Iris pigment epithelial cell (primary cell): ENCODE measurements around the gene TGFB1I1.
A peak's percentile ranks its signal among the peaks of the same experiment; 100 is the strongest.
"Not testable (repeated sequence)": the region's sequence is repeated elsewhere in the genome, so short reads cannot be mapped to it uniquely, and the experiment has no call there.

Experiments used
- DNase-seq: peaks from one replicate; pipeline ENCODE4 v3.0.0-alpha.2; 2011; ENCODE audit warnings: low read depth

Gene TGFB1I1

DNA sequence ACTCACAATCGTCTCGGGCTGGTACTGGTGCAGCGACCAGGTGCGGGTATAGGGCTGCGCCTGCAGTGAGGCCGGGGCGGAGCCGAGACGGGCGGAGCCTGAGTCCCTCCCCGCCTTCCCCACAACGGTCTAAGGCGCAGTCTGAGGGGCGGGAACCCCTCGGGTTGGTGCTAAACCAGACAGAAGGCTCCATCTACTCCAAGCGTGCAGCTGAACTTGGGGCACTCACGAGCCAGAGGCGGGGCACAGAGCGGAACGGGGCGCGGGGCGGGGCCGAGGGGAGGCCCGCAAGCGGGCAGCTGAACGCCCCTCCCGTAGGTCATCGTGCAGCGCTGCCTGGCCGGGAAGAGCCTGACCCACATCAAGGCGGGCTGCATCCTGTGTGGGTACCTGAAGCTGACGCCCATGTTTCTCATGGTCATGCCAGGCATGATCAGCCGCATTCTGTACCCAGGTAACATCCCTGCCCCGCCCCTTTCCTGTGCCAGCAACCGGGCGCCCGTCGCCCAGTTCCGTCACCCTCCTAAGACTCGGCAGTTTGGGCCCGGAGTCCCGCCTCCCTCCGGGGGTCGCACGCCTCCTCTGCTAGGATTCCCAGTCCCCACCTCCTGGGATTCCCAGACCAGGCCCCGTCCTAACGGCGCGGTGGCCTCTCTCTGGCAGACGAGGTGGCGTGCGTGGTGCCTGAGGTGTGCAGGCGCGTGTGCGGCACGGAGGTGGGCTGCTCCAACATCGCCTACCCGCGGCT, 15.9 kb downstream of the TGFB1I1 start:
- peak; percentile 25 for DNase-seq

DNA sequence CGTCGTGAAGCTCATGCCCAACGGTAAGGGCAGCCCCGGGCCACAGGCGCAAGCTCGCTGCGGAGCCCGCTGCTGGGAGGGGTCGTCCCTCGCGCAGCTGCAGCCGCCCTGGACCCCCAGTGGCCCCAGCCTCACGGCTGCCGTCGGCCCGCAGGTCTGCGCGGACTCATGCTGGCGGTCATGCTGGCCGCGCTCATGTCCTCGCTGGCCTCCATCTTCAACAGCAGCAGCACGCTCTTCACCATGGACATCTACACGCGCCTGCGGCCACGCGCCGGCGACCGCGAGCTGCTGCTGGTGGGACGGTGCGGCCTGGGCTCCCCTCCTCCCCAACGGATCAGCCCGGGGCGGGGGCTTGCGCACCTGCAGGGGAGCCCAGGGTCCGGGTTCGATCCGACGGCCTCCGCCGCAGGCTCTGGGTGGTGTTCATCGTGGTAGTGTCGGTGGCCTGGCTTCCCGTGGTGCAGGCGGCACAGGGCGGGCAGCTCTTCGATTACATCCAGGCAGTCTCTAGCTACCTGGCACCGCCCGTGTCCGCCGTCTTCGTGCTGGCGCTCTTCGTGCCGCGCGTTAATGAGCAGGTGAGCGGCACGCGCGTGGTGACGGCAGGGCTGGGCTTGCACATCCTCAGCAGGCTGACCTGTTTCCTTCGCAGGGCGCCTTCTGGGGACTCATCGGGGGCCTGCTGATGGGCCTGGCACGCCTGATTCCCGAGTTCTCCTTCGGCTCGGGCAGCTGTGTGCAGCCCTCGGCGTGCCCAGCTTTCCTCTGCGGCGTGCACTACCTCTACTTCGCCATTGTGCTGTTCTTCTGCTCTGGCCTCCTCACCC, 16.7 kb downstream of the TGFB1I1 start:
- peak; percentile 27 for DNase-seq

DNA sequence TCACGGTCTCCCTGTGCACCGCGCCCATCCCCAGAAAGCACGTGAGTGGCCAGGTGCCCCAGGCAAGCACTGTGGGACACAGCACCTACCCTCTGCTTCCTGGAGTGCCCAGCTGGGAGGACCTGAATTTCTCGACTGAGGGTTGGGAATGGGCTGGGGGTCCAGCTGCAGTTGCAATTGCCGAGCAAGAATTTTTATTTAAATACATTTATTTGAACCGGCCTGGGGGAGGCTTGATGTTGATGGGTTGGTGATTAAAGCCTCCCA, 17.3 kb downstream of the TGFB1I1 start:
- no peak for DNase-seq

DNA sequence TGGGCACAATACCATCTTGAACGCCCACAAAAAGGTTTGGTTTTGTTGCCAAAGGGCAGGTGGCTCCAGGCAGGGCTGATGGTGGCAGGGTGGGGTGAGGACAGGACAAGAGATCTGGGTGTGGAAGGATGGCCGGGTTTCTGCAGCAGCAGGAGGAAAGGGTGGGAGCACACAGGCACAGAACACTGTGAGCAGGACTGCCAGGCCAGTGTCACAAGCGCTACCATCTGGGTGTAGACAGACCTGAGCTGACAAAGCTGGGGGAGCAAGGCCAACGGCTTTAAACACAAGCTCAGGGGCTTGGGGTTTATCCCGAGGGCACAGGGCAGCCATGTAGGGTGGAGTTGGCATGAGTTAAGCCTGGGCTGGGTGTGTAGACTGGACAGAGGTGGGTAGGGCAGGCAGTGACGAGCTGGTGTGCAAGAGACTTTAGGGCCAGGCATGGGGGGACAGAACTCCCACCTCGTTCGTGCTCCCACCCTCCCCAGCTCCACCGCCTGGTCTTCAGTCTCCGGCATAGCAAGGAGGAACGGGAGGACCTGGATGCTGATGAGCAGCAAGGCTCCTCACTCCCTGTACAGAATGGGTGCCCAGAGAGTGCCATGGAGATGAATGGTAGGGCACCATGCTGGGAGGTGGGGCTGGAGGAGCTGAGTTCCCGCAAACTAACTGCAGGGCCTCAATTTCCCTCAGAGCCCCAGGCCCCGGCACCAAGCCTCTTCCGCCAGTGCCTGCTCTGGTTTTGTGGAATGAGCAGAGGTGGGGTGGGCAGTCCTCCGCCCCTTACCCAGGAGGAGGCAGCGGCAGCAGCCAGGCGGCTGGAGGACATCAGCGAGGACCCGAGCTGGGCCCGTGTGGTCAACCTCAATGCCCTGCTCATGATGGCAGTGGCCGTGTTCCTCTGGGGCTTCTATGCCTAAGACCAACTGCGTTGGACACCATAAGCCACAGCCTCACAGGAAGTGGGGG, 17.9 kb downstream of the TGFB1I1 start:
- no peak for DNase-seq

DNA sequence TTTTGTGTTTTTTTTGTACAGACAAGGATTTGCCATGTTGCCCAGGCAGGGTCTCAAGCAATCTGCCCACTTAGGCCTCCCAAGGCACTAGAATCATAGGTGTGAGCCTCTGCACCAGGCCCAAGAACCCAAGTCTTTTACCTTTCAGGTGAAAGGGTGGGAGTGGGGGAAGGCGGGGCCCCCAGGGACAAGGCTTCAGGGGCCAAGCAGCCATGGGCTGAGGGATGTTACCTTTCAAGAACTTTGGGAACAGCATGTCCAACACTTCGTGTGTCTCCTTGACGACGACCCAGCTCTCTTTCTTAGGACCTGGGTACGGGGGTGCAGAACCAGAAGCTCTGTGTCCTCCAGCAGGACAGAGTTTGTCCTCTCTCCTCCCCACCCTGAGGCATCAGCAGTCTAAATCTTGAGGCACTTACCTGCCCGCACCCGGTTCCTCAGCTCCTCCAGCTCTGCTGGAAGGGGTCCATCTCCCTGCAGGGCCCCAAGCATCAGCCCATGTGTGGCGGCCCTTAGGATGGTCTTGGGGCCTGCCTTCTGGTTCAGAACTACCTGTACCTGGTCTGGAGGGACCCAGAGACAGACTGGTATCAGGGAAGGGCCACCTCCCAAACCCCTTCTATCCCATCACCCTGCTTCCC, 19.9 kb downstream of the TGFB1I1 start:
- DNase-seq, result no peak

DNA sequence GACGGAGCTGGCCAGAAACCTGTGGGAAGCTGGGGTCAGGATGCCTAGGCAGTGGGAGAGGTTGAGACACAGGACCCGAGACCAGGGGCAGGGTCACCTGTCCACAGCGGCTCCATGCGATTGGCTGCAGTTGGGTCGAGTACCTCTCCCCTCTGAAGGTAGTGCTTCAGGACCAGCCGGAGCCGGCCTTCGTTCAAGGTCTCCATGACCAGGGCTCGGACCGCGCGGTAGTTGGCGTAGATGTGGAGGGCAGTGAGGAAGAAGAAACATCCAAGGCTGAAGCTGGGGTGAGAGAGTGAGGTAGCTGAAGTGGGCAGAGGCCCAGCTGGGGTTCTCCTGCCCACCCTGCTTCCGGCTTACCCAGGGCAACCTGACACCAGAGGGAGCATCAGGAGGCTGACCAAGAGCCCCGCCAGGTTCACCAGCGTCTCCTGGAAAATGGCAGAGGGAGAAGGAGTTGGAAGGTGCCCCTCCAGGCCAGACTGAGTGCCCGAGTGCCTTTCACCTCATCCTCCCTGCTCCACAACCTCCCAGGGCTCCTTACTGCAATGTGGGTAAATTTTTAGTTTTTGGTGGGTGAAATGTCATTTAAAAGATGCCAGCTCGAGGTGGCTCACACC, 21.7 kb downstream of the TGFB1I1 start:
- DNase-seq, result no peak

DNA sequence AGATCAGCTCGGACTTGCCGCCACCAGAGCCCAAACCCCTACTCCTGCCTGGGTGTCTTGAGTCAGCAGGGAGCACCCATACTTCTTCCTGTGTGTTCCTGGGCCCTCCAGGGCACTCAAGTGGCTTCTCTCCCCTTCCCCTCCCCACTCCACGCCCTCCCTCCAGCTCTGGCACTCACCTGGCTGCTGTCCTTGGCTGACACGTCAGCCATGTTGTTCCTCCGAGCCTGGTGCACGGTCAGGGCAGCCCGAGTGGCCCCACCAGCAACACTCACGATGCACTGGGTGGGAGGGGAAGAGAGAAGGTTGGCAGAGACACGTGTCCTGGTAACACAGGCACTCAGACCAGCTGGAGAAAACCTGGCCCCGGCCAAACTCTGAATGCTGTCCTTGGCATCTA, 24.7 kb downstream of the TGFB1I1 start:
- no peak for DNase-seq

DNA sequence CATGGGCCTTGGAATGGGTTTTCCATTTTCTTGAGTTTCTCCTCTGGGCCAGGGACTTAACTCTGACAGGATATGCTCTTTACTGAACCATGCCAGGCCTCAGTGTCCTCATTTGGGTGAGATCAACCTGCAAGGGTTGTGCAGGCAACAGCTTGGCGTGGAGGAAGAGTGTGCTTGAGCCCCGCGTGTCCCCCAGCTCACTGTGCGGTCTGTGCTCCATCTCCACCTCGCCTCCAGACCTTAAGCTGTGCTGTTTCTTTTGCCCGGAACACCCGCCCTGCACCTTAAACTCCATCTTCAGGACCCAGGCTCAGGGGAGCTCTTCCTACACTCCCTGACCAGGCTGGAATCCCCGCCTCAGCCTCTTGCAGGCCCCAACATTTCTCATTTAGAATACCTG, 26.5 kb downstream of the TGFB1I1 start:
- no peak for DNase-seq

DNA sequence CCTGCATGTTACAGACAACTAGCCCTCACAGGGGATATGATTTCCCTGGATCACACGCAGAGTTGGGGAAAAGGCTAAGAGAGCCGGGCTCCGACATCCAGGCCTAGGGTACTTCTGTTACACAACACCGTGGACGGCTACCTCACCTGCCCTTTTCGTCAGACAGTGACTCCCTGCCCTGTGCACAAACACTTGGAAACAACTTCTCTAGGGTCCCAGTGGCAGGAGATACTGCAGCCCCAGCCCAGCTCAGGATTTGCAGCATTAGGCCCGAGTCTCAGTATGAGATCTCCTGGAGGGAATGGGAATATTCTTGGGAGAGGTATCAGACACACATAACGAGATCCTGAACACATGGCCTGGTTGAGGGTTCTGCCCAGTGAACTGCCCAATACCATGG, 28.0 kb downstream of the TGFB1I1 start:
- no peak for DNase-seq

DNA sequence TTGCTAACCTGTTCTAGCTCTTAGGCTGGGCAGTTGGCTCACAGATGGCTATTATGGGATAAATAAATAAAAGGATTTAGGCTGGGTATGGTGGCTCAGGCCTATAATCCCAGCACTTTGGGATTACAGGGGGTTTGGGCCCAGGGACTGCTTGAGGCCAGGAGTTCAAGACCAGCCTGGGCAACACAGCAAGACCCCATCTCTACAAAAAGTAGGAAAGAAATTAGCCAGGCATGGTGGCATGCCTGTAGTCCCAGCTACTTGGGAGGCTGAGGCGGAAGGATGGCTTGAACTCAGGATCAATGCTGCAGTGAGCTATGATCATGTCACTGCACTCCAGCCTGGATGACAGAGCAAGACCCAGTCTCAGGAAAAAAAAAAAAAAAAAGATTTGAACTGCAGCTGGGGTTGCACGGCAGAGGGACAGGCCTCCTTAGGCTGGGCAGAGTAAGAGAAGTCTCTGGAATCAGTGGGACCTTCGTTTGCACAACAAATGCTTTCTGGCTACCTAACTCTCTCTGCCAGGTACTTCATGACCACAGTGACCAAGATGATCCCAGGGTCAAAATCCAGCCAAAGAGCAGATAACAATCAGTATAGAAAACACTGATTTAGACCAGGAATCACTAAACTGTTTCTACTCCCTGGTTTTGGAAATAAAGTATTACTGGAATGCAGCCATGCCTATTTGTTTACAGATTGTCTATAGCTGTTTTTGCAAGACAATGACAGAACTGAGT, 29.4 kb downstream of the TGFB1I1 start:
- DNase-seq, result no peak

DNA sequence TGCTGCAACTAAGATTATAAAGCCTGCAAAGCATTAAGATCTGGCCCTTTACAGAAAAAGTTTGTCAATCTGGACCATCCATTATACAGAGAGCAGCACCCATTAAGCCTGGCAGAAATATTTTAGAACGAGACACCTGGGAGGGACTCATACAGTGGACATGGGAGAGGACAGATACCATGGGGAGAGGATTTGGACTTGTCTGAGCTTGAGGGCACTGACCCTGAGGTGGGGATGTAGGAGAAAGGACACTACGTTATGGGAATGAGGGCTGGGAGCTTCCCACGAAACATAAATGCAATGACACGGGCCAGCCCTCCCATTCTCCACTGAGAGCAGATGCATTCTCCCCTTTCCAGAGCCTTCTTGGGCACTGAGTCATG, 30.0 kb downstream of the TGFB1I1 start:
- no peak for DNase-seq

DNA sequence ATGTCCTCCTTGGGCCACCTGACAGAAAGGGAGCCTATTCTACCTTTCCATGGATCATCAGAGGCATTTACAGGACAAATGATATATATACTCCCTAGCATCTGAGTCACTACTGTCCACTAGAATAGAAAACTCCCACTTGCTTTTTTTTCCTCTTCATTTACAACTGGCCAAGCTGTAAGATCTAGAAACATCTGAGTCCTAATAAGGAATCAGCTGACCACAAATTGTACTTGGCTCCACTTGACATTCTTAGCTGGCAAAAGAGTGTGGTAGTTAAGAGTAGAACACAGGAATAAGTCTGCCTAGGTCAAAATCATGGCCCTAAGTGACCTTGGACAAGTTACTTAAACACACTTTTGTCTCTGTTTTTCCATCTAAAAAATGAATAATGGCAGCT, 31.0 kb downstream of the TGFB1I1 start:
- peak; percentile 47 for DNase-seq

DNA sequence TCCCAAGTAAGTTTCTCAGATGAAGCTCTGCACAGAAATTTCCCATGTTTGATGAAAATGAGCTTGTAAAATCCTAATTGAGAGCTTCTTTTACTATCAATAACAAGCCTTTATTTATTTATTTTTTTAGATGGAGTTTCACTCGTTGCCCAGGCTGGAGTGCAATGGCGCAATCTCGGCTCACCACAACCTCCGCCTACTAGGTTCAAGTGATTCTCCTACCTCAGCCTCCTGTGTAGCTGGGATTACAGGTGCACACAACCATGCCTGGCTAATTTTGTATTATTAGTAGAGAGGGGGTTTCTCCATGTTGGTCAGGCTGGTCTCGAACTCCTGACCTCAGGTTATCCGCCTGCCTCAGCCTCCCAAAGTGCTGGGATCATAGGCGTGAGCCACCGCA, 31.6 kb downstream of the TGFB1I1 start:
- DNase-seq, result not testable (repeated sequence)

DNA sequence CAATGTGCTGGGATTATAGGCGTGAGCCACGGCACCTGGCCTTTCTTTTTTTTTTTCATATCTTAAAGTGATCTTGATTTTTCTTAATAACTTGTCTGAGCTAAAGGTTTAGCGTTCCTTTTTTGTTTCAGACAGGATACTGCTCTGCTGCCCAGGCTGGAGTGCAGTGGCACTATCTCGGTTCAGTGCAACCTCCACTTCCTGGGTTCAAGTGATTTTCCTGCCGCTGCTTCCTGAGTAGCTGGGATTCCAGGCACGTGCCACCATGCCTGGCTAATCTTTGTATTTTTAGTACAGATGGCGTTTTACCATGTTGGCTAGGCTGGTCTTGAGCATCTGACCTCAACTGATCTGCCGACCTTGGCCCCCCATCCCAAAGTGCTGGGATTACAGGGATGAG, 32.2 kb downstream of the TGFB1I1 start:
- DNase-seq, result no peak

DNA sequence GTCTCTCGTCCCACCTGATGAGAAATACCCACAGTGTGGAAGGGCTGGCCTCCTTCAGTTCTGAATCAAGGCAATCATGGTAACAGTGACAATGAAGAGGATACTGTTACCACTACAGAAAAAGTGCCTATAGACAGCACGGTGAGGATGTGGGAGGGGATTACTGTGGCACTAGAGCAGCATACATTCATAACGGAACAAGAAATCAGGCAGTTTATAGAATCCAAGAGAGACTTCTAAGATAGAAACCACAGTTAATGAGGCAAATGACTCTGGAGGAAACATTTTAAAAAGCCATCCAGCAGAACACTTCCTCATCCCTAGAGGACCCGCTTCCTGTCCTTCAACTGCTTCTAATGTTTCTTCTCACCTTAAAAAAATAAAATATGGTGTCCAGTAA, 33.5 kb downstream of the TGFB1I1 start:
- DNase-seq, result no peak

DNA sequence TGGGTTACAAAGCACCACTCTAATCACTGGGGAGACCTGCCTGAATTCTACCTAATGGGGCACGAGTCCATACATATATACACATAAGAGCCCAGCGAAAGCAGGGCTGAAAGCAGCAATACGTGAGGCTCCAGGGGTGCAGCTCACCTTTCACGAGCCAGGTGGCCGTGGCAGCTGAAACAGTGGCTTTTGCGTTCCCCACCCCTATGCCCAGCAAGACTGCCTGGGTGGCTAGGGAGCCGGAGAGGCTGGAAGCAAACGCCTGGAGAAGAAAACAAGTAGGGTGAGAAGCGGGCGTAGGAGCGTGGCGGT, 35.6 kb downstream of the TGFB1I1 start:
- DNase-seq, result no peak

DNA sequence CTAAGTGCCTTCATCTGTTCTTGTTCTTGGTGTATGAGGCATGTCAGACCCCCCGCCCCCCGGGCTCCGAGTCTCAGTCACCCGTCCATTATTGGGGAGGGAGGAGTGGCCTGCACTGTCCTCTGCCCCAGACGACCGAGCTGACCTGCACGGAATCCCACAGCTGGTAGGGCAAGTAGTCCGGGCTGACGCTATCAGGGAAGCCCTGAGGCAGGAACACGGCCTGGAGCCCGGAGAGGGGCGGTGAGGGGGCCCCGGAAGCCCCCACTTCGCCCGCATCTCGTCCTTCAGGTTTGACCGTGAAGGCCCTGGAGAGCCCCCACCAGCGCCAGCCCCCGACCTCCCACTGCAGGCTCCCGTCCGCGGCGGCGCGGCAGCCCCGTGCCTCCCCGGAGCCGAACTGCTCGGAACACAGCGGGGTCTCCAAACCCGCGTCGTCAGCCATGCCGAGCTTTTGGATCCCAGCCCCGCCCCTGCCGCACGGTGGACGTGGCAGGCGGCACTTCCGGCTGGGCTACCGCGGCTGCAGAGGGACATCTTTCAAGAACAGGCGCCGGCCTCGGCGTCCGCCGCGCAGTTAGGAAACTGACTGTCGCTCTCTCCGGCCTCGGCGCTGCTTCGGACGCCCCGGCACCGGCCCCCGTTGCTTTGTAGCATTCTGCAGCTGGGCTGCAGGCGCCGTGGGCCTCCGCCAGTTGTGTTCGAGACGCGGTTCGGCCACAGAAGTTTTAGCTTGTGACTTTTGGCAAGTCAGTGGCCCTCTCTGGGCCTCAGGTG, 36.2 kb downstream of the TGFB1I1 start, which contains the start of gene RUSF1:
TSS of gene RUSF1 (minus strand) at position 463 of the 777 bp plus-strand sequence. CDS start at position 445, 18 bp downstream.
- peak; percentile 88 for DNase-seq

DNA sequence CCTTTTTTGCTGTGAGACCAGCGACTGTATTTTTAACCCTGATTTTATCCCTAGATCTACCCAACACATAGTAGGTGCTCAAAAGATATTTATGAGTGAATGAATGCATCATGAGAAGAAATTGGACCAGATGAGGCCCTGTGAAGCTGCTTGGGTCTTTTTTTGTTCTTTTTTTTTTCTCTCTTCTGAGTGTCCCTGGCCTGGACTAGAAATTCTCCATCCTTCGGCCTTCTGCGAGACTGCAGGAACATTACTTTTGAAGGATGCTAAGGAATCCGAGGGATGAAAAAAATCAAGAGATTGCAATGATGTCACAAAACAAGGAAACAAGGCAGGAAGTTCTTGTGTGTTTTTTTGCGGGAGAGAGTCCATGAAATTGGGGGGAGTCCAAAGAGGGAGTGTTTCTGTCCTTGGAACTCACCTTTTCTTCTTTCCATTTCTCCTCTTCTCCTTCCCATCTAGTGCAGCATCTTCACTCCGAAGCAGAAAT, 36.8 kb downstream of the TGFB1I1 start:
- DNase-seq, result peak; percentile 44

DNA sequence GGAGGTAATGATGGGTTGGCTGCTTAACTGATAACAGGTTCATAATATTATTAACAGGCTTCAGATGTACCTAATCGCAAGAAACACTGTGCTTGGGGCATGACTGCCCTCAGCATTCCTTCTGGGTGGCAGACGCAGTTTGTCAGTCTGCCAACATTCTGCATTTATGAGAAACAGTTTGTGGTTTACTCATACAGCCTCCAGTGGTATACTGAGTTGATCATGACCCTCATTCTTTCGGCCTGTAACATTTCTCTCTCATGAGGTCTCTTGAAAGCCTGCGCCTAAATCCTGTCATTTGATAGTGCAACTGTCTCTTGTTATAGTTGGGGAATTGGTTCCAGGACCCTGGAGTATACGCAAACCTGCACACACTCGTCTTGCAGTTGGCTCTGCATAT, 41.2 kb downstream of the TGFB1I1 start:
- peak; percentile 67 for DNase-seq

DNA sequence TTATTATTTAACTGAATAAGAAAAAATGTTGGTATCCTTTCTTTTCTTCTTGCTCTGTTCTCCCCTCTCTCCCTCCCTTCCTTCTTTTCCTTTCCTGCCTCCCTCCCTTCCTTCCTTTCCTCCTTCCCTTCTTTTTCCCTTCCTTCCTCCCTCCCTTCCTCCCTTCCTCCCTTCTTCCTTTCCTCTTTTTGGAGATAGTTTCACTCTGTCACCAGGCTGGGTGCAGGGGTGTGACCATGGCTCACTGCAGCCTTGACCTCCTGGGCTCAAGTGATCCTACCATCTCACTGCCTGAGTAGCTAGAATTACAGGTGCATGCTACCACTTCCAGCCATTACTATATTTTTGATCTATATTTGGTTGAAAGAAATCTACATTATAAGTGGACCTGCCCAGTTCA, 41.9 kb downstream of the TGFB1I1 start:
- DNase-seq, result no peak
